Nephron (organoid): ENCODE data around the gene PCGF1.
"Not testable (repeated sequence)": the region's sequence is repeated elsewhere in the genome, so short reads cannot be mapped to it uniquely, and the experiment has no call there.

Experiments
- H3K27ac Mint-ChIP-seq, 3 experiments: 2 replicates each; pipeline ENCODE4 v1.8.0; 2020; ENCODE audit warnings: mixed read lengths in 3 of 3, mild to moderate bottlenecking in 2 of 3, moderate library complexity in 1 of 3
- H3K27me3 Mint-ChIP-seq: 2 replicates; pipeline ENCODE4 v1.8.0; 2021; ENCODE audit warnings: low read depth, mild to moderate bottlenecking, moderate library complexity, mixed read lengths
- H3K36me3 Mint-ChIP-seq: 2 replicates; pipeline ENCODE4 v1.8.0; 2020; ENCODE audit warnings: low read depth, mixed read lengths
- H3K4me1 Mint-ChIP-seq: 2 replicates; pipeline ENCODE4 v1.8.0; 2020; ENCODE audit warnings: mixed read lengths
- H3K4me3 Mint-ChIP-seq, 3 experiments: 2 replicates each; pipeline ENCODE4 v1.8.0; 2020; ENCODE audit warnings: mild to moderate bottlenecking in 3 of 3, mixed read lengths in 3 of 3, moderate library complexity in 2 of 3
- H3K9me3 Mint-ChIP-seq: 2 replicates; pipeline ENCODE4 v1.8.0; 2020; ENCODE audit warnings: mixed read lengths
- CTCF ChIP-seq, 3 experiments: fragments of 200-600 bp; sonication (generic); IDR thresholded peaks; one replicate each; pipeline ENCODE4 v1.5.0; 2021; ENCODE audit warnings: antibody characterized with exemption in 3 of 3; ENCODE audit not compliant: unreplicated experiment in 3 of 3

Gene PCGF1

GRCh38 chr2:74491648-74492544 lies 15.6 kb downstream of the PCGF1 start:
- H3K27me3 Mint-ChIP-seq: peaks cover 23% of the 10 kb centered on the region
- H3K9me3 Mint-ChIP-seq: no peaks in the 10 kb centered on the region
- H3K36me3 Mint-ChIP-seq: peaks cover 61% of the 10 kb centered on the region
- H3K4me1 Mint-ChIP-seq: no peaks in the 10 kb centered on the region
- TF ChIP-seq CTCF (IDR thresholded peaks at IDR 0.05; ENCODE audit: unreplicated experiment in 3 of 3): no peak
- no peak overlapping the region for H3K27ac Mint-ChIP-seq
- H3K4me3 Mint-ChIP-seq: no peak overlapping the region

GRCh38 chr2:74489906-74490305 lies 17.6 kb downstream of the PCGF1 start:
- no peaks in the 10 kb centered on the region for H3K9me3 Mint-ChIP-seq

GRCh38 chr2:74488643-74489481 lies 18.6 kb downstream of the PCGF1 start:
- Mint-ChIP-seq H3K27ac (peak overlapping the region in 1 of 3 experiments; percentile 1), H3K4me1 (no peaks in the 10 kb centered on the region), H3K9me3 (no peaks in the 10 kb centered on the region), H3K4me3 (no peak overlapping the region), H3K27me3 (no peaks in the 10 kb centered on the region), H3K36me3 (peaks cover 51% of the 10 kb centered on the region)
- TF ChIP-seq CTCF (IDR thresholded peaks at IDR 0.05; ENCODE audit: unreplicated experiment in 3 of 3): no peak

More at GRCh38 chr2:74489906-74490305, 17.6 kb downstream of the PCGF1 start:
- no peak overlapping the region for H3K4me3 Mint-ChIP-seq
- TF ChIP-seq CTCF (IDR thresholded peaks at IDR 0.05; ENCODE audit: unreplicated experiment in 3 of 3): no peak
- peaks cover 3% of the 10 kb centered on the region for H3K27me3 Mint-ChIP-seq
- H3K27ac Mint-ChIP-seq: no peak overlapping the region
- no peaks in the 10 kb centered on the region for H3K4me1 Mint-ChIP-seq
- H3K36me3 Mint-ChIP-seq: peaks cover 58% of the 10 kb centered on the region

- Mint-ChIP-seq H3K4me3 (no peak overlapping the region), H3K4me1 (peaks cover 11% of the 10 kb centered on the region), H3K27me3 (no peaks in the 10 kb centered on the region), H3K9me3 (no peaks in the 10 kb centered on the region), H3K27ac (no peak overlapping the region), H3K36me3 (peaks cover 34% of the 10 kb centered on the region)
- no peak for TF ChIP-seq CTCF (IDR thresholded peaks at IDR 0.05; ENCODE audit: unreplicated experiment in 3 of 3)
Measured at GRCh38 chr2:74486141-74486540, 21.4 kb downstream of the PCGF1 start.

GRCh38 chr2:74483675-74484164 lies 23.8 kb downstream of the PCGF1 start:
- H3K9me3 Mint-ChIP-seq, H3K27me3 Mint-ChIP-seq: not testable (repeated sequence)
- peaks cover 17% of the 10 kb centered on the region for H3K4me1 Mint-ChIP-seq
- H3K4me3 Mint-ChIP-seq: peak overlapping the region; percentile 96 to 100 (median 99)
- H3K36me3 Mint-ChIP-seq: peaks cover 26% of the 10 kb centered on the region
- peak overlapping the region; percentile 95 to 99 (median 98) for H3K27ac Mint-ChIP-seq
